HG03520 (cell line): ENCODE measurements around the gene FGD5.

Source experiments
- ATAC-seq: cut with Tn5 transposase; IDR thresholded peaks from one replicate; pipeline ENCODE4 v1.9.1; 2021; ENCODE audit warnings: mild to moderate bottlenecking, moderate library complexity; ENCODE audit not compliant: unreplicated experiment

Gene FGD5

GRCh38 chr3:14845826-14846225, 27.1 kb downstream of the FGD5 start:
- no peak for ATAC-seq

DNA sequence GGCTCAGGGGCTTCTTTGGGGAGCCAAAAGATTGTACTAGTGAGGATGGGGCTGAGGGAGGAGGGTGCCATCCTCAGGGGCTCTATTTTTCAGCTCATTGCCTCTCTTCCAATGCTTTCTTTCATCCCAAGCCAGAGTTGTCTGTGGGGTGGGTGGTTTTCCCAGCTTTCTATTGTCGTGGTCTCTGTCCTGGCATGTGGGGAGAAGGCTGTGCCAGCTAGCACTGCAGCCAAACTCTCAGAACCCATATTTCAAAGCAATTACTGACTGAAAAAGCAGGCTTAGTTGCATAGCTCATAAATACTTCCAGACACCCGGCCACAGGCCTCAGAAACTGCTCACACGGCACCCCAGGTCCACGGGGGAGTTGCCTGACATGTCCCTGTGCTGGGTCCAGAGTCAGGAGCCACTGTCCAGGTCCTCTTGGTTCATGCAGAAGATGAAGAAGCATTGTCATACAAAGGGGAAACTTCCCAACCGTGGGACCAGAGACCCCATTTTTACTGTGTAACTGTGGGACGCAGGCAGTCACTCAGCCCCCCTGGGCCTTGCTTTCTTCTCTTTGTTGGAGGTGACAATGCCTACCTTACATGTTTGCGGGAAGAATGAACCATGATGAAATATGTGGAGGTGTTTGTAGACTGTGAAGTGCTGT, 27.6 kb downstream of the FGD5 start:
- ATAC-seq: no peak

DNA sequence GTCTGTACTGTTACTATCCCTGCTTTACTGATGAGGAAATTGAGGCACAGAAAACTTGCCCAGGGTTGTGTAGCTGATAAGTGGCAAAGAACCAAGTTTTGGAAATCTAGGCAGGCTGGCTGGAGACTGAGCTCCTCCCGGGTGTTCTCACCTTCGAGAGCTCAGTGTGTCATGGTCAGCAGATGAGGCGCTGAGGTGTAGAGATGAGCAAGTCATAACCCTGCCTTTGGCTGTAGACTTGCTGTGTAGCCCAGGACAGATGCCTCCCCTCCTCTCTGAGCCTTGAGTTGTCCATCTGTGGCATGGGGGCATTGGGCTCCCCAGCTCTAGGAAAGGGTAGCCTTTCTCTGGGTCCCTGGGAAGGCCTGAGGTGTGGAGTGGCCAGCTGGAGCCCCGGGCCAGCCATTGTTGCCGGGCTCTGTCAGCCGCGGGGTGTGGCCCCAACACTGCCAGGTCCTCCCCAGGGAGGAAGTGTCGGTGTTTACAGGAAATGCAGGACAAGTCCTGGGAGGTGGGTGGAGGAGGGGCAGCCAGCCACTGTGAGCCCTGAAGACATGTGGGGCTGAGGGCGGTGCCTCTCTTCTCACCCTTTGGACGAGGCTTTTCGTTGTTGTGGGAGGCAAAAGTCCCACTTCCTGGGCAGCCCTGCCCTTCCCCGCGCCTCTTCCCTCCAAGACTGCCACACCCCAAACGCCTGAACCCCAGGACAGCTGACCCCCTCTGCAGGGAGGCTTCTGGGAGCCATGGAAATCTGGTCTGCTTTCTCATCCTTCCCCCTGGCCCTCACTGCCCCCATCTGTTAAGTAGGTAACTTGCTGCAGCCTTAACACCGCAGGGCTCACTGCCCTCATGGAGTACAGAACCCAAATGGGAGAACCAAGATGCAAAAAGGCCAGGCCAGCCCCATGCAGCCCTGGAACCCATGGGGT, 29.1 kb downstream of the FGD5 start:
- no peak for ATAC-seq

DNA sequence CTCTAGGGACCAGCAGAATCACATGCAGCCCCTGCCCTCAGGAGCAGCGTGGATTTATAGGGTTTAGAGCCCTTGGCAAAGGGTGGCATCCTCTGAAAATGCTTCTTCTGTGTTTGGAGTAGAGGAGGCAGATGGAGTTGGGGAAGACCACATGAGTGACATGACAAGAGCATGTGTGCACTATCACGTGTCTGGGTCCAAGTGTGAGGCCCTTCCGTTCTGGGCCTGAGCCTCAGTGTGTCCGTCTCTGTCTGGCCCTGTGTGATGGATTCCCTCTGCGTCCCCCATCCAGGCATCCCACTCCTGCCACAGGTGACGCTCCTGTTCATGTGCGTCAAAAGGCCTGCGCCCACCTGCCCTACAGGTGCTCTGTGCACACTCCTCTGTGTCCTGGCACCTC, 30.1 kb downstream of the FGD5 start:
- ATAC-seq: no peak

- ATAC-seq: no peak
Observed at GRCh38 chr3:14849638-14850230, 31.0 kb downstream of the FGD5 start.

DNA sequence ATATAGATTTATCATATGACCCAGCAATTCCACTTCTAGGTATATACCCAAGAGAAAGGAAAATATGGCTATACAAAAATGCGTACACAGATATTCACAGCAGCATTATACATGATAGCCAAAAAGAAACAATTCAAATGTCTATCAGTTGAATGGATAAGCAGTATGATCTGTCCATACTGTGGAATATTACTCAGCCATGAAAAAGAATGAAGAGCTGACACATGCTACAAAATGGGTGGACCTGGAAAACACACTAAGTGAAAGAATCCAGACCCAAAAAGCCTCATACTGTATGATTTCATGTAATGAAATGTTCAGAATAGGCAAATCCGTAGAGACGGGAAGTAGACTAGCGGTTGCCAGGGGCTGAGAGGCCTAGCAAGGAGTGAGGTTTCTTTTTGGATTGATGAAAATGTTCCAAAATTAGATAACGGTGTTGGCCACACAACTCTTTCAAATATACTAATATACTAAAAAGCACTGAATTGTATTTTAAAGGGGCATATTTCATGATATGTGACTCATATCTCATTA, 33.4 kb downstream of the FGD5 start:
- no peak for ATAC-seq

DNA sequence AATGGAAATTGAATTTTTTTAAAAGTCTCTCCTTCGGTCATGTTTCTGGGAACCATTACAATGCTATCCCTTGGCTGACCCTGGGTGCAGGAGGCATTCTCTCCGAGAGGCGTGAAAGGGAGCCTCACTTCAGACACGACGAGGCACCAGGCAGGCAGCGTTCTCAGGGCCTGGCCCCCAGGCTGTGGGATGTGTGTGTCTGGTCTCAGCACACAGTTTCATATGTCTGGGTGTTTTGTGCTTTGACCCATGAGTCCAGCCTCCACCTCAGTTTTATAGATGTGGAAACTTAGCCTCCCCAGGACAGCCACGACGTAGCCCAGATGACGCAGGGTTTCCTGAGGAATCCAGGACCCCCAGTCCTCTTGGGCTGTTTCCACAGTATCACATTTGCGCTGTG, 34.0 kb downstream of the FGD5 start:
- no peak for ATAC-seq

GRCh38 chr3:14853271-14853951, 34.6 kb downstream of the FGD5 start:
- ATAC-seq: no peak

DNA sequence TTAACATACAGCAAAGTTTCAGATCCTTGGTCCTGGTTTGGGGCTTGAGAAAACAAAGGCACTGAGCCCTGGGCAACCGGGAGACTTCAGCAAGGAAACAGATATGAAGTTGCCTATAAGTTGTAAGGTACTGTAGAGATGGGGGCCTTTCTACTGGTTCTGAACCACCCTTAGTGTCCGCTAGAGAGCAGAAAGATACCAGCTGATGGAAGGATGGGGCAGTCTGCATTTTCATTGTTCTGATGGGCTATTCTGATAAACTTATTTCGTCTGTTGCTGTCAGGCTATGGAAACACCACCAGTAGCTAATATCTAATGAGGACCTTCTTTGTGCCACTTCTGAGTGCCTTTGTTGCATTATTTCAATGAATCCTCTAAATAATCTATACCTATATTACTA, 38.7 kb downstream of the FGD5 start:
- no peak for ATAC-seq

- ATAC-seq: no peak
Observed at GRCh38 chr3:14858105-14858504, 39.3 kb downstream of the FGD5 start.

DNA sequence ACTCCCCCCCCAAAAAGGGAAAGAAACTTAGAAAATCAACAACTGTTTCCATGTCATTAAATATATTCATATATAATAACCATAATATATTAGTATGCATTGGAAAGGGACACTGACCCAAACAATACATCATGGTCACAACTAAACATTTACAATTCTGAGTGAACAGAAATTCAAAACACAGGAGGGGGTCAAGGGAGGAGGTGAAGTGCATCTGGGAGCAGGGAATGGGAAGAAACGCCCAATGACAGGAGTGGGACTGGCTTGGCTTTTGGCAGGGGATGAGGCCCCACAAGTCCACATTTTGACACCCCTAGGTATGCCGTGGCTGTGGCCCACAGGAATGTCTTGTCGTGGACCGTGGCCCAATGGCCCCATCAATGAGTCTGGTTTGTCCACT, 41.1 kb downstream of the FGD5 start:
- ATAC-seq: no peak

GRCh38 chr3:14861031-14861430, 42.3 kb downstream of the FGD5 start:
- ATAC-seq: no peak

DNA sequence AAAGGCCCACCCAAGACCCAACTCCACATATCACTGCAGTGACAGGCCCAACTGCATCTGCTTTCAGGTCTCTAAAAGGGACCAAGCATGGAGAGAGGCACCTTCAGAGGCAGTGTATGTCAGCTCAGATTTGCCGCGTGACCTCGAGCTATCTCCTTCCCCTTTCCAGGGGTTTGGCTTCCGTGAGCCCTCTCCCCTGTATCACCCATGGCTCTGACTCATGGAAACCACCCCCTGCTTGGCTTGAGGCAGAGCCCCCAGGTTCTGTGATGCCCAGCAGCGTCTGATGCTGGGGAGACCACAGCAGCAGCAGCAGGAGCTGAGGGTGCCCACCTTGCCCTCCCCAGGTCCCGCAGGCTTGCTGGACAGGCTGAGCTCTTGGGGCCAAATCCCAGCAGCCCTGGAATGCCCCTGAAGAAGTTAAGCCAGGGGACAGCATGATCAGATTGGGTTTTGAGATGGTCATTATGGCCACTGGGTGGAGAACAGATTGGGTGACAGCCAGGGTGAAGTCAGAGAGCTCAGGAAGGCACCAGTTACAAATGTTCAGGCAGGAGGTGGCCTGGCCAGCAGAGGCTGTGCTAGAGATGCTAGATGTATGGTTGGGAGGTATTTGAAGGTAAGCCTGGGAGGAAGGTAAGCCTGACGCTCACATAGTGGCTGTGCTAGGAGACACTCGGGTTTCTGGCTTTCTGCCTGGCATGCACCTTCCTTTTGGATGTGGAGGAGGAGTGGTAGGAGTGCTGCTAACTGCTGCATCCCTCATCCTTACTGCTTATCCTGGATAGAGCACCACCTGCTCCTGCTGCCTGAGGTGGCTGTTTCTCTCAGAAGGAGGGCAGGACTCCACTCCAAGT, 42.9 kb downstream of the FGD5 start:
- ATAC-seq: no peak

DNA sequence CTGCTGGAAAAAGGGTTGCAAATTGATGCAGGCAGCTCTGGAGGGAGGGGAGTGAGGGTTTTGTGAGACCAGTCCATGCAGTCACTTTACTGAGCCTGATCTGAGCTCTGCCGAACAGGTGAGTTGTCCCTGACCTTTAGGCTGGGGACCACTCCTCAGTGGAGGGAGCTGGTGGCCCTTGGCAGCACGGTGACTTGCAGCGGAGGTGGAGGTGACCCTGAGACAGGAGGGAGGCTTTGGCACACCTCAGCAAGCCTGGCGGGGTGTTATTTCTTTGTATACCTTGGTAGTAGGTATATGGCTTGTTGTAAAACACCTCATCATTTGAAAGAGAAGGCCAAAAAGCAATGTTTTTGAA, 43.5 kb downstream of the FGD5 start:
- no peak for ATAC-seq

DNA sequence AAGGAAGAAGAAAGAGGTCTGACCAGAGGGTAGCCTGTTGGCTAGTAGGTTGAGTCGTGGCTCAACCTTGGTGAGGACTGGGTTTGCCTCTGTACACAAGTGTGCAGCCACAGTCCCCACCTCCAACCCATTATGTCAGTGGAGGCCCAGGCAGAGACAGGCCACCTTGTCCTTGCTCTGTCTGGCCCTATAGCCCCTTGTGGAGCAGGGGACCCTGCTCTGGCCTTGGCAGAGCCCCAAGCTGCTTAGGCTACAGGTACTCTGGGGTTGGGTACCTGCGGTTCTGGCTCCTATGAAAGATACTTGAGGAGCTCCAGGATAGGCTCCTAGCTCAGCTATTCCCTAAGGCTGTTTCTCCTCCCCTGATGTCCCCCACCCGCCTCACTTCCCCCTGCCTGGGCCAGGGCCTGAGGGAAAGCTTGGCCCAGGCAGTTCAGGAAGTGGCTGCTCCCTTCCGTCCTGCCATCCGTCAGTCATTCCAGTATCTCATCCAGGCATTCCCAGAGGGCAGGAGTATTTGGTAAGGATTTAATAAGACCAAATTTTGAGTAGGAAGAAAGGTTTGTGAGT, 44.0 kb downstream of the FGD5 start:
- no peak for ATAC-seq

GRCh38 chr3:14863333-14864100, 44.8 kb downstream of the FGD5 start:
- ATAC-seq: no peak

DNA sequence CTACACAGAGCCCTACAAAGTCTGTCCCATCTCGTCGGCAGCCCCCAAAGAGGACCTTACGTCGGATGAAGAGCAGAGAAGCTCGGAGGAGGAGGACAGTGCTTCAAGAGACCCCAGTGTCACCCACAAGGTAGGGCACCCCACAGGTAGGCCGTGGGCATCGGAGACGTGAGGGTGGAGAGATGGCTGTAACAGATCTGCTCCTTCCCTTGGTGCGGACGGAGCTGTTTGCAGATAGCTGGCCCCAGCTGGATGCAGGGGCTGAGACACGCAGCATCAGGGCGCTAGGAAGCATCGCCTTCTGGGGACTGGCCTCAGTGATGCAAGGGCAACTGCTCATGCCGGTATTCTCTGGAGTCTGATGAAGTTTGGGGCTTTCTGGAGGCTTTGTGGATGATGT, 45.4 kb downstream of the FGD5 start:
- no peak for ATAC-seq

- no peak for ATAC-seq
Observed at GRCh38 chr3:14866627-14867026, 47.9 kb downstream of the FGD5 start.

- ATAC-seq: no peak
Observed at GRCh38 chr3:14867936-14868570, 49.3 kb downstream of the FGD5 start.
